ENCODE data around the gene MYNN.

The MYNN gene

DNA sequence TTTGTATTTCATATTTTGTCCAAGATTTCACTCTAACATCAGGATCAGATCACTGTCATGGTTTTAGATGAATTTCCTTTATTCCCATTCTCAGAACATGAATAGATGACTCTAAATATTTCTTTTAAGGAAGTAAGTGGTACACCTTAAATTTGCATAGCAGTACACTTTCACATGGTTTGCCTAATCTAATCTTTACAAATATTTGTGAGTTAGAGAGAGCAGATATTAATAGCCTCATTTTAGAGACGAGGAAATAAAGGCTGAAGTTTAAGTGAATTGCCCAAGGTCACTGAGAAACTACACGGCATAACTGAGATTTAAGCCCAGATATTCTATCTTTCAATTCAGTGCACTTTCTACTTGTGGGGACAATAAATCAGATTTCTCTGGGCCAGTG is 22.5 kb upstream of the MYNN start:
- Histone ChIP-seq H3K4me2 (ENCODE audit: low read depth, low read length, poor library complexity, severe bottlenecking) (no peak overlapping the region), H3K9ac (ENCODE audit: low read length) (no peak overlapping the region), H3K9me3 (ENCODE audit: insufficient read depth, low read length) (no peaks in the 10 kb centered on the region), H3F3A (ENCODE audit: insufficient read depth) (no peaks in the 10 kb centered on the region), H3K27ac (ENCODE audit: low read depth, low read length) (no peak overlapping the region), H3K27me3 (ENCODE audit: low read length) (no peaks in the 10 kb centered on the region), H4K20me1 (ENCODE audit: low read depth, low read length) (no peaks in the 10 kb centered on the region), H3K79me2 (ENCODE audit: insufficient read depth, low read length) (no peaks in the 10 kb centered on the region), H3K36me3 (ENCODE audit: low read length) (no peaks in the 10 kb centered on the region), H3K4me3 (ENCODE audit: insufficient read depth, low read length, poor library complexity, severe bottlenecking) (no peak overlapping the region), H3K9me2 (replicated peaks; ENCODE audit: insufficient read depth, low read length) (no peaks in the 10 kb centered on the region), H2AFZ (ENCODE audit: low read depth, low read length, severe bottlenecking) (no peak overlapping the region)
- no peak for TF ChIP-seq EZH2phosphoT487 (conservative IDR thresholded peaks at IDR 0.05; ENCODE audit: low read length)
- TF ChIP-seq, protein P1, sequence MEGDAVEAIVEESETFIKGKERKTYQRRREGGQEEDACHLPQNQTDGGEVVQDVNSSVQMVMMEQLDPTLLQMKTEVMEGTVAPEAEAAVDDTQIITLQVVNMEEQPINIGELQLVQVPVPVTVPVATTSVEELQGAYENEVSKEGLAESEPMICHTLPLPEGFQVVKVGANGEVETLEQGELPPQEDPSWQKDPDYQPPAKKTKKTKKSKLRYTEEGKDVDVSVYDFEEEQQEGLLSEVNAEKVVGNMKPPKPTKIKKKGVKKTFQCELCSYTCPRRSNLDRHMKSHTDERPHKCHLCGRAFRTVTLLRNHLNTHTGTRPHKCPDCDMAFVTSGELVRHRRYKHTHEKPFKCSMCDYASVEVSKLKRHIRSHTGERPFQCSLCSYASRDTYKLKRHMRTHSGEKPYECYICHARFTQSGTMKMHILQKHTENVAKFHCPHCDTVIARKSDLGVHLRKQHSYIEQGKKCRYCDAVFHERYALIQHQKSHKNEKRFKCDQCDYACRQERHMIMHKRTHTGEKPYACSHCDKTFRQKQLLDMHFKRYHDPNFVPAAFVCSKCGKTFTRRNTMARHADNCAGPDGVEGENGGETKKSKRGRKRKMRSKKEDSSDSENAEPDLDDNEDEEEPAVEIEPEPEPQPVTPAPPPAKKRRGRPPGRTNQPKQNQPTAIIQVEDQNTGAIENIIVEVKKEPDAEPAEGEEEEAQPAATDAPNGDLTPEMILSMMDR (IDR thresholded peaks at IDR 0.05; ENCODE audit: insufficient read depth, low read length, poor library complexity, severe bottlenecking) = no peak

DNA sequence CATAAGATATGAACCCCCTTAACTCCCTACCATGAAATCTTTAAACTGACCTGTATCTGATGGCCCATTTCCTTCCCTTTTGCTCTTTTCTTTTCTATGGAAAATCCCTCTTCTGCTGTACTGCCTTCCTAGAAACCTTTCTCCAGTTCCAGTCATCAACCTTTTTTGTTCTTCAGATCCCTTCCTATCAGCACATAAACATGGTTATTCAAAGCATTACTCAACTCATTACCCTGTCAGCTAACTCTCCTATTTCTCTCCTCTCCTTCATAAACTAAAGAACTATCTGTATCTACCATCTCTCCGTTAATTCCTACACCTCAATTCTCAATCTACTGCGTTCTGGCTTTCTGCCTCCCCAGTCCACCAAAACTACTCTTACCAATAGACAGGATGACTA is 21.3 kb upstream of the MYNN start:
- no peaks in the 10 kb centered on the region for H3K27me3 ChIP-seq (ENCODE audit: low read length)
- no peaks in the 10 kb centered on the region for H3K9me3 ChIP-seq (ENCODE audit: insufficient read depth, low read length)
- TF ChIP-seq EZH2phosphoT487 (conservative IDR thresholded peaks at IDR 0.05; ENCODE audit: low read length) = no peak
- TF ChIP-seq, protein P1 (IDR thresholded peaks at IDR 0.05; ENCODE audit: insufficient read depth, low read length, poor library complexity, severe bottlenecking) = no peak
- no peaks in the 10 kb centered on the region for H3F3A ChIP-seq (ENCODE audit: insufficient read depth)
- H3K4me2 ChIP-seq (ENCODE audit: low read depth, low read length, poor library complexity, severe bottlenecking) = no peak overlapping the region
- no peak overlapping the region for H3K27ac ChIP-seq (ENCODE audit: low read depth, low read length)
- H3K36me3 ChIP-seq (ENCODE audit: low read length) = no peaks in the 10 kb centered on the region
- H4K20me1 ChIP-seq (ENCODE audit: low read depth, low read length) = no peaks in the 10 kb centered on the region
- H3K9me2 ChIP-seq (replicated peaks; ENCODE audit: insufficient read depth, low read length) = no peaks in the 10 kb centered on the region
- no peak overlapping the region for H3K4me3 ChIP-seq (ENCODE audit: insufficient read depth, low read length, poor library complexity, severe bottlenecking)
- no peaks in the 10 kb centered on the region for H3K79me2 ChIP-seq (ENCODE audit: insufficient read depth, low read length)
- no peak overlapping the region for H2AFZ ChIP-seq (ENCODE audit: low read depth, low read length, severe bottlenecking)
- H3K9ac ChIP-seq (ENCODE audit: low read length) = no peak overlapping the region

DNA sequence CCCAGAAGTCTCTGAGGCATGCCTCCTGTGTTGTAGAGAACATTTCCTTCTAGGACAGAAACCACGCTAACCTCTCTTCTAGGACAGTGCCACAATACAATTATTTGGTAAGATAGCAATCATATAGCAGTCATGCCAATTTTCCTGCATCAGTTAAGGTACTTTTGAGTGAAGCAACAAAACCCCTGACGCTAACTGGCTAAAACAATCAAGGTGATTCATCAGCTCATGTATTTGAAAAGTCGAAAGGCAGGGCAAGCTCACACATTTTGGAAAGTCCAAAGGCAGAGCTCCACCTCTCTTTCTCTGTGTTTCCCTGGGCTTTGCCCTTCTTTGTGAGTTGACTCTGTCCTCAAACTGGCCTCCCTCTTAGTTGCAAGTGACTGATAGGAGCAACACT is 18.5 kb upstream of the MYNN start:
- Histone ChIP-seq H3F3A (ENCODE audit: insufficient read depth) (no peaks in the 10 kb centered on the region), H3K36me3 (ENCODE audit: low read length) (no peaks in the 10 kb centered on the region), H3K27me3 (ENCODE audit: low read length) (no peaks in the 10 kb centered on the region), H3K79me2 (ENCODE audit: insufficient read depth, low read length) (no peaks in the 10 kb centered on the region), H3K9ac (ENCODE audit: low read length) (no peak overlapping the region), H3K4me2 (ENCODE audit: low read depth, low read length, poor library complexity, severe bottlenecking) (no peak overlapping the region), H2AFZ (ENCODE audit: low read depth, low read length, severe bottlenecking) (no peak overlapping the region), H3K4me3 (ENCODE audit: insufficient read depth, low read length, poor library complexity, severe bottlenecking) (no peak overlapping the region), H3K9me3 (ENCODE audit: insufficient read depth, low read length) (no peaks in the 10 kb centered on the region), H3K27ac (ENCODE audit: low read depth, low read length) (no peak overlapping the region), H3K9me2 (replicated peaks; ENCODE audit: insufficient read depth, low read length) (no peaks in the 10 kb centered on the region), H4K20me1 (ENCODE audit: low read depth, low read length) (no peaks in the 10 kb centered on the region)
- TF ChIP-seq EZH2phosphoT487 (conservative IDR thresholded peaks at IDR 0.05; ENCODE audit: low read length) = no peak
- TF ChIP-seq, protein P1 (IDR thresholded peaks at IDR 0.05; ENCODE audit: insufficient read depth, low read length, poor library complexity, severe bottlenecking) = no peak

All from SU-DHL-6 (cell line).